Peyer's patch (tissue), 4 donors: ENCODE measurements around the gene RABL6. TPM values are rescaled to one million over a fixed set of nuclear protein-coding genes. Genes with fewer than 3 reads are reported as not detected.
A peak's percentile ranks its signal among the peaks of the same experiment; 100 is the strongest.

Experiments
- DNase-seq, 3 donors: peaks; one replicate each; pipeline ENCODE4 v3.0.0-alpha.2; 2017 to 2019
- H3K27ac ChIP-seq, 4 donors: fragments of 200-600 bp; sonication (generic); one replicate each; pipeline ENCODE4 v1.5.1; 2016 to 2019
- H3K27me3 ChIP-seq, 2 donors: fragments of 200-600 bp; sonication (generic); one replicate each; pipeline ENCODE4 v1.5.1; 2019
- H3K36me3 ChIP-seq, 3 donors: fragments of 200-600 bp; sonication (generic); one replicate each; pipeline ENCODE4 v1.5.1; 2016 to 2019
- H3K4me1 ChIP-seq, 4 donors: fragments of 200-600 bp; sonication (generic); one replicate each; pipeline ENCODE4 v1.5.1; 2016 to 2019
- H3K4me3 ChIP-seq, 4 donors: fragments of 200-600 bp; sonication (generic); 1 replicate in 3 of 4; 2 replicates in 1 of 4; pipeline ENCODE4 v1.5.1; 2016 to 2019; ENCODE audit warnings: mild to moderate bottlenecking in 1 of 4
- H3K9me3 ChIP-seq, 4 donors: fragments of 200-600 bp; sonication (generic); one replicate each; pipeline ENCODE4 v1.5.1; 2016 to 2019; ENCODE audit warnings: mild to moderate bottlenecking in 1 of 4
- POLR2A ChIP-seq, 2 donors: fragments of 450-650 bp; IDR thresholded peaks; one replicate each; pipeline ENCODE4 v1.5.1; 2017; ENCODE audit warnings: antibody characterized with exemption in 2 of 2, mild to moderate bottlenecking in 2 of 2, moderate library complexity in 2 of 2
- total RNA-seq, 4 donors: library from RNA; depleted of rRNA; stranded (reverse); fragments of >200 nt; gene quantifications; one replicate each; pipeline ENCODE4 v1.1.0, GENCODE V29; 2016
- TF ChIP-seq, protein P1 (sequence below), 6 experiments: fragments of 450-650 bp in 4 of 6; fragments of 200-600 bp in 2 of 6; sonication (generic) in 1 of 6; IDR thresholded peaks; one replicate each; pipeline ENCODE4 v1.5.1; 2017 to 2019; ENCODE audit warnings: antibody characterized with exemption in 6 of 6, mild to moderate bottlenecking in 3 of 6, moderate library complexity in 1 of 6

RABL6 gene
- total RNA-seq, 4 donors from 2014 or later, result 98.4 to 187 (median 134) TPM

GRCh38 chr9:136803551-136804508 is 3.9 kb upstream of the RABL6 start:
- no peaks in the 10 kb centered on the region for H3K36me3 ChIP-seq
- peaks cover 0 to 5% of the 10 kb centered on the region in 2 donors for H3K27me3 ChIP-seq
- H3K4me1 ChIP-seq, result peaks cover 0 to 47% (median 24%) of the 10 kb centered on the region in 4 donors
- no peaks in the 10 kb centered on the region for H3K9me3 ChIP-seq
- TF ChIP-seq, protein P1, sequence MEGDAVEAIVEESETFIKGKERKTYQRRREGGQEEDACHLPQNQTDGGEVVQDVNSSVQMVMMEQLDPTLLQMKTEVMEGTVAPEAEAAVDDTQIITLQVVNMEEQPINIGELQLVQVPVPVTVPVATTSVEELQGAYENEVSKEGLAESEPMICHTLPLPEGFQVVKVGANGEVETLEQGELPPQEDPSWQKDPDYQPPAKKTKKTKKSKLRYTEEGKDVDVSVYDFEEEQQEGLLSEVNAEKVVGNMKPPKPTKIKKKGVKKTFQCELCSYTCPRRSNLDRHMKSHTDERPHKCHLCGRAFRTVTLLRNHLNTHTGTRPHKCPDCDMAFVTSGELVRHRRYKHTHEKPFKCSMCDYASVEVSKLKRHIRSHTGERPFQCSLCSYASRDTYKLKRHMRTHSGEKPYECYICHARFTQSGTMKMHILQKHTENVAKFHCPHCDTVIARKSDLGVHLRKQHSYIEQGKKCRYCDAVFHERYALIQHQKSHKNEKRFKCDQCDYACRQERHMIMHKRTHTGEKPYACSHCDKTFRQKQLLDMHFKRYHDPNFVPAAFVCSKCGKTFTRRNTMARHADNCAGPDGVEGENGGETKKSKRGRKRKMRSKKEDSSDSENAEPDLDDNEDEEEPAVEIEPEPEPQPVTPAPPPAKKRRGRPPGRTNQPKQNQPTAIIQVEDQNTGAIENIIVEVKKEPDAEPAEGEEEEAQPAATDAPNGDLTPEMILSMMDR (IDR thresholded peaks at IDR 0.05), result no peak
- no peak for TF ChIP-seq POLR2A (IDR thresholded peaks at IDR 0.05)
- H3K27ac ChIP-seq, result no peak overlapping the region
- no peak overlapping the region for H3K4me3 ChIP-seq
- no peak for DNase-seq

GRCh38 chr9:136804509-136805206 is 3.1 kb upstream of the RABL6 start:
- H3K36me3 ChIP-seq, result no peaks in the 10 kb centered on the region
- no peak overlapping the region for H3K27ac ChIP-seq
- no peaks in the 10 kb centered on the region for H3K27me3 ChIP-seq
- H3K4me3 ChIP-seq, result no peak overlapping the region
- TF ChIP-seq, protein P1 (IDR thresholded peaks at IDR 0.05), result no peak
- no peak for TF ChIP-seq POLR2A (IDR thresholded peaks at IDR 0.05)
- H3K9me3 ChIP-seq, result no peaks in the 10 kb centered on the region
- peak in 1 of 3 donors; percentile 45 for DNase-seq
- peaks cover 0 to 47% (median 25%) of the 10 kb centered on the region in 4 donors for H3K4me1 ChIP-seq

DNA sequence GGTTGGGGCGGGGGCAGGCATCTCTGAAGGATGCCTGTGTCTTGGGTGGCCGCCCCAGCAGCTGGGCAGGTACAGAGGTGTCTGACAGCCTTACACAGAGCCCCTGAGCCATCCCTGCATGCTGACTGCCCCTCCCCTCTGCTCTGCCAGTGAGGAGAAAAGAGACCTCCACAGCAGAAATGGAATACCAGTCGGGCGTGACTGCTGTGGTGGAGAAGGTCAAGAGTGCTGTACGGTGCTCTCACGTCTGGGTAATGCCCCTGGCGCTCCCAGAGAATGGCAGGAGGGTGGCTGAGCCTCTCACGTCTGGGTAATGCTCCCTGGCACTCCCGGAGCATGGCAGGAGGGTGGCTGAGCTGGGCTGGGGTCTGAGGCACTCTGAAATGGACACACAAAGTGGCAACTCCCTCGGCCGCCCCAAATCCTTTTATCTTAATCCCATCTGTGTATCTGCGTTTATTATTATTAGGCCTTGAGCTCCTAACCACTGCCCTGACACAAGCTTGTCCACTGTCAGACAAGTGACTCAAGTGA is 2.5 kb upstream of the RABL6 start:
- Histone ChIP-seq H3K27me3 (no peaks in the 10 kb centered on the region), H3K27ac (no peak overlapping the region), H3K36me3 (no peaks in the 10 kb centered on the region), H3K4me1 (peaks cover under 1 to 47% (median 23%) of the 10 kb centered on the region in 4 donors), H3K9me3 (no peaks in the 10 kb centered on the region), H3K4me3 (no peak overlapping the region)
- TF ChIP-seq, protein P1 (IDR thresholded peaks at IDR 0.05), result no peak
- TF ChIP-seq POLR2A (IDR thresholded peaks at IDR 0.05), result no peak
- DNase-seq, result no peak

- Histone ChIP-seq H3K36me3 (peaks cover 0 to 4% (median 0%) of the 10 kb centered on the region in 3 donors), H3K4me3 (no peak overlapping the region), H3K9me3 (no peaks in the 10 kb centered on the region), H3K27me3 (no peaks in the 10 kb centered on the region), H3K4me1 (peaks cover 6 to 47% (median 19%) of the 10 kb centered on the region in 4 donors), H3K27ac (no peak overlapping the region)
- TF ChIP-seq POLR2A (IDR thresholded peaks at IDR 0.05), result no peak
- TF ChIP-seq, protein P1 (IDR thresholded peaks at IDR 0.05), result no peak
- DNase-seq, result peak in 1 of 3 donors; percentile 40
Observed at GRCh38 chr9:136806067-136806466, 1.7 kb upstream of the RABL6 start.

- DNase-seq, result peak in 1 of 3 donors; percentile 51
- peak overlapping the region; percentile 94 to 100 (median 99) for H3K4me3 ChIP-seq
- no peak for TF ChIP-seq POLR2A (IDR thresholded peaks at IDR 0.05)
- TF ChIP-seq, protein P1 (IDR thresholded peaks at IDR 0.05), result no peak
Observed at GRCh38 chr9:136806631-136807201, 1.0 kb upstream of the RABL6 start.

More at GRCh38 chr9:136806631-136807201, 1.0 kb upstream of the RABL6 start:
- Histone ChIP-seq H3K27ac (peak overlapping the region in 3 of 4 donors; percentile 84 to 97 (median 92)), H3K36me3 (peaks cover 0 to 6% (median 0%) of the 10 kb centered on the region in 3 donors), H3K4me1 (peaks cover 6 to 44% (median 17%) of the 10 kb centered on the region in 4 donors), H3K27me3 (no peaks in the 10 kb centered on the region), H3K9me3 (no peaks in the 10 kb centered on the region)
